ENCODE measurements around the gene SLC38A7.

SLC38A7 gene

GRCh38 chr16:58634265-58634802, 50.2 kb downstream of the SLC38A7 start:
- no peak for DNase-seq (ENCODE audit: low spot score)
- TF ChIP-seq, protein P1, sequence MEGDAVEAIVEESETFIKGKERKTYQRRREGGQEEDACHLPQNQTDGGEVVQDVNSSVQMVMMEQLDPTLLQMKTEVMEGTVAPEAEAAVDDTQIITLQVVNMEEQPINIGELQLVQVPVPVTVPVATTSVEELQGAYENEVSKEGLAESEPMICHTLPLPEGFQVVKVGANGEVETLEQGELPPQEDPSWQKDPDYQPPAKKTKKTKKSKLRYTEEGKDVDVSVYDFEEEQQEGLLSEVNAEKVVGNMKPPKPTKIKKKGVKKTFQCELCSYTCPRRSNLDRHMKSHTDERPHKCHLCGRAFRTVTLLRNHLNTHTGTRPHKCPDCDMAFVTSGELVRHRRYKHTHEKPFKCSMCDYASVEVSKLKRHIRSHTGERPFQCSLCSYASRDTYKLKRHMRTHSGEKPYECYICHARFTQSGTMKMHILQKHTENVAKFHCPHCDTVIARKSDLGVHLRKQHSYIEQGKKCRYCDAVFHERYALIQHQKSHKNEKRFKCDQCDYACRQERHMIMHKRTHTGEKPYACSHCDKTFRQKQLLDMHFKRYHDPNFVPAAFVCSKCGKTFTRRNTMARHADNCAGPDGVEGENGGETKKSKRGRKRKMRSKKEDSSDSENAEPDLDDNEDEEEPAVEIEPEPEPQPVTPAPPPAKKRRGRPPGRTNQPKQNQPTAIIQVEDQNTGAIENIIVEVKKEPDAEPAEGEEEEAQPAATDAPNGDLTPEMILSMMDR (conservative IDR thresholded peaks at IDR 0.05; ENCODE audit: low read depth) = no peak
- CTCF ChIA-PET = no interaction called here
- POLR2A ChIA-PET (ENCODE audit: low non-redundant PET) = interaction anchor here (0.6 kb wide), 1 partner anchor 19 kb away, joined by 3 read pairs; no protein-coding TSS in a partner anchor
- H3K27ac ChIP-seq = no peak overlapping the region

DNA sequence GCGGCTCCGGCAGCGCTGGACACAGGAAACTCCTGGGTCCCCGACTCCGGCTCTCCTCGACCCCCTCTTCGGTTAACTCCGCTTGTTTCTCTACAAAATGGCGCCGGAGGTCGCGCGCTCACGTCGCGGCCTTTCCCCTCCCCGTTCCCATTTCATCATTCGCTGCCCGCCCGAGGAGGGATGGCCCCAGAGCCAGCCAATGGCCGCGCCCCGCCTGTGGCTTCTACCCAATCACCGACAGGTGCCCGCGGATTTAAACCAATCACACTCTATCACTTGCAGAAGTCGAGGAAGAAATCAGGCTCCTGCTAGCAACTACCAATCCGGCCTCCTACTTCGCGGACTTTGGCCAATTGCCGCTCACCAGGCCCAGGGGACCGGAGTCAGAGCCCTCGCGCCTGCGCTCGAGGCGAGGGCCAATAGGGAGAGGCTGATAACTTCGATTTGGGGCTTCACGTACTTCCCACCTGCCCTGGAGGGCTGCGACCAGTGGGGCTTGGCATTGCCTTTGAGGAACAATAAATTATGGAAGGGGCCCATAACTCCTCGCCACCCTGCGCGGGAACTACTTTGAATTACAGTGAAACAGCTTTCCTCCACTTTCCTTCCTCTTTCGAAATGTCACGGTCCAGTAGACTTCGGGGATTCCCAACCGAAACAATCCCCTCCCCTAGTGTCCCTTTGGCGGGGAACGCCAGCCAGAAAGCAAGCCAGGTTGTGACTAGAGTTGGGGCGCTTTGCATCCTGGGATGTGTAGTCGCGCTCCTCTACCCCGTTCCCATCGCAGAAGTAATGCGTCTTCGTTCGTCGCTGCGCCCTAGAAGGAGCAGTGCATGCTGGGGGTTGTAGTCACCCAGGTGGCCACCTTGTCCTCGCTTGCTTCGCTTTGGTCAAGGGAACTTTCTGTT, 54.6 kb downstream of the SLC38A7 start, which contains the start of gene CNOT1:
CNOT1 (minus strand) TSS at position 94 of the 908 bp plus-strand sequence. CDS start 30,489 bp downstream, outside the sequence.
- peak within 1 kb of the TSS; percentile 91 for H3K27ac ChIP-seq
- DNase-seq (ENCODE audit: low spot score) = peak; percentile 99
- ChIA-PET POLR2A (ENCODE audit: low non-redundant PET) (no interaction called here), CTCF (no interaction called here)
- TF ChIP-seq, protein P1 (conservative IDR thresholded peaks at IDR 0.05; ENCODE audit: low read depth) = no peak

DNA sequence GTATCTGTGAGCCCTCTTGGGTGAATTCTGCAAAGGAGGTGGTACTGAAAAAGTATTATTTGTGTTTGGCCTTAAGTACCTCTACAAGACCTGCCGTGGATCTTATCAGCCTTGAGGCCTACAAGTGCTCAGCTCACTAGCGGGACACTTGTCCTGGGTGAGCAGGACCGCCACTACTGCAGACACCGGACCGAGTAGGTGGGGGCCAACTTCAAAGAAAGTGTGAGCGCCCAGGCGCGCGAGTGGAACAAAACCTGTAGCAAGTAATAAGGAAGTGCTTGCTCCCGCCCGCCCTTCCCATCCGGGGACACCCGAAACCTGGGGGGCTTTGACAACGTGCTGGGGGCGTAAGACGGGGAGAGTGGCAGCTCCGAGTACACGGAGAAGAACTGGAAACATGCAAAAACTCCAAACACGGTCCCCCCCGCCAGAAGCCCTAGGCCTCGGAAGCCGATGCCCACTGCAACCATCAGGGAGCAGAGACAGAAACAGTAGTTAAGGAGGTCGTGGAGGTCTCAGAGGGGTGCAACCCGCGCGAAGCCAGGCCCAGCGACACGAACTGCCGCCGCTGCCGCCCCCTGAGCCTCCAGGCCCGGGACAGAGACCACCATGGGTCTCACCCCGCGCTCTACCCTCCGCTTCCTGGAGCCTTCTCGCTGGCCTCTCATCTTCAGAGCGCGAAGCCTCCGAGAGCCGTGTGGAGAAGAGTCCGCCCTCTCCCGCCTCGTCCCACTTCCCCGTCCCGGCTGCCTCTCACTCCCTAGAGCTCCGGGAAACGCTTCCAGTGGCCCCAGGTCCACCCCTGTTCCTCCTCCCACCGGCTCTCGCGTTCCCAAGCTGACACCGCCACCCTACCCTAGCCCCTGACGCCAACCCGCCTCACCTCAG, 55.5 kb downstream of the SLC38A7 start:
- TF ChIP-seq, protein P1 (conservative IDR thresholded peaks at IDR 0.05; ENCODE audit: low read depth) = no peak
- CTCF ChIA-PET = interaction anchor here (0.8 kb wide), 1 partner anchor 32 kb away, joined by 4 read pairs; no protein-coding TSS in a partner anchor
- POLR2A ChIA-PET (ENCODE audit: low non-redundant PET) = no interaction called here
- peak overlapping the region; percentile 91 for H3K27ac ChIP-seq
- DNase-seq (ENCODE audit: low spot score) = no peak

DNA sequence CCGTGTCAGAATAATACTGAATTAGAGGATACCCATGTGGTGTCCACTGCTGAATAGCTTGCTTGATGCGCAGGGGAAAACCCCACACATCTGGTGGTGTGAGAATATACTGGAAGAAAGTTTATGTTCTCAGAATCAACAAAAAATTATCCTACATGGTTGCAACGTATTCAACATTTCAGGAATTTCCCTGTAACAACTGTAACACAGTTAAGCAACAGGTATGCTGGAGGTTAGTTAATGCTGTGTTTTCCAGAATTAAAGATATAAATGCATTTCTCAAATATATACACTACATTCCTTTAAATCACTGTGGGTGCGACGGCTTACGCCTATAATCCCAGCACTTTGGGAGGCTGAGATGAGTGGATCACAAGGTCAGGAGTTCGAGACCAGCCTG, 60.4 kb downstream of the SLC38A7 start:
- ChIA-PET CTCF (no interaction called here), POLR2A (ENCODE audit: low non-redundant PET) (interaction anchor here (0.7 kb wide), 1 partner anchor 352 kb away, joined by 4 read pairs; no protein-coding TSS in a partner anchor)
- no peak for DNase-seq (ENCODE audit: low spot score)
- no peak overlapping the region for H3K27ac ChIP-seq
- TF ChIP-seq, protein P1 (conservative IDR thresholded peaks at IDR 0.05; ENCODE audit: low read depth) = no peak

- CTCF ChIA-PET = no interaction called here
- TF ChIP-seq, protein P1 (conservative IDR thresholded peaks at IDR 0.05; ENCODE audit: low read depth) = no peak
- POLR2A ChIA-PET (ENCODE audit: low non-redundant PET) = no interaction called here
- DNase-seq (ENCODE audit: low spot score) = no peak
- H3K27ac ChIP-seq = no peak overlapping the region
Observed at GRCh38 chr16:58620396-58620795, 64.2 kb downstream of the SLC38A7 start.

GRCh38 chr16:58615280-58615679, 69.3 kb downstream of the SLC38A7 start:
- POLR2A ChIA-PET (ENCODE audit: low non-redundant PET) = interaction anchor here (0.6 kb wide), 1 partner anchor 19 kb away, joined by 3 read pairs; no protein-coding TSS in a partner anchor
- H3K27ac ChIP-seq = no peak overlapping the region
- TF ChIP-seq, protein P1 (conservative IDR thresholded peaks at IDR 0.05; ENCODE audit: low read depth) = no peak

More at GRCh38 chr16:58615280-58615679, 69.3 kb downstream of the SLC38A7 start:
- DNase-seq (ENCODE audit: low spot score) = no peak
- CTCF ChIA-PET = interaction anchor here (0.6 to 0.7 kb wide), 2 partner anchors 67 to 278 kb away, joined by 3 read pairs; no protein-coding TSS in a partner anchor
